Effector memory CD8-positive, alpha-beta T cell (primary cell): Measurements from ENCODE around the gene ATP1B1.
"Not testable (repeated sequence)": the region's sequence is repeated elsewhere in the genome, so short reads cannot be mapped to it uniquely, and the experiment has no call there.

ENCODE experiments used
- ATAC-seq: fragments of 150-1000 bp; cut with Tn5 transposase; replicated peaks from 2 replicates; pipeline ENCODE4 v1.10.0; 2021; ENCODE audit warnings: mild to moderate bottlenecking, moderate library complexity
- DNase-seq, 3 experiments: peaks; one replicate each; pipeline ENCODE4 v3.0.0; 2021
- H3K27ac Mint-ChIP-seq, 2 donors: one replicate each; pipeline ENCODE4 v1.8.0; 2022; ENCODE audit warnings: mild to moderate bottlenecking in 2 of 2, mixed read lengths in 2 of 2, moderate library complexity in 2 of 2
- H3K27me3 Mint-ChIP-seq, 2 donors: one replicate each; pipeline ENCODE4 v1.8.0; 2022; ENCODE audit warnings: mixed read lengths in 2 of 2
- H3K36me3 Mint-ChIP-seq: one replicate; pipeline ENCODE4 v1.8.0; 2022; ENCODE audit warnings: mild to moderate bottlenecking, moderate library complexity, mixed read lengths; ENCODE audit not compliant: insufficient read depth
- H3K4me1 Mint-ChIP-seq, 2 donors: one replicate each; pipeline ENCODE4 v1.8.0; 2022; ENCODE audit warnings: low read depth in 2 of 2, mixed read lengths in 2 of 2
- H3K4me3 Mint-ChIP-seq, 2 donors: one replicate each; pipeline ENCODE4 v1.8.0; 2022; ENCODE audit warnings: mild to moderate bottlenecking in 2 of 2, mixed read lengths in 2 of 2, moderate library complexity in 2 of 2
- H3K9me3 Mint-ChIP-seq, 2 donors: one replicate each; pipeline ENCODE4 v1.8.0; 2022; ENCODE audit warnings: mixed read lengths in 2 of 2

ATP1B1 gene

GRCh38 chr1:169112241-169112640, 5.8 kb downstream of the ATP1B1 start:
- H3K4me3 Mint-ChIP-seq, result no peak overlapping the region
- DNase-seq (no peak), ATAC-seq (no peak)
- peaks cover 7% of the 10 kb centered on the region for H3K36me3 Mint-ChIP-seq
- no peak overlapping the region for H3K27ac Mint-ChIP-seq
- H3K4me1 Mint-ChIP-seq, result peaks cover 28 to 37% of the 10 kb centered on the region in 2 donors
- H3K9me3 Mint-ChIP-seq, result no peaks in the 10 kb centered on the region
- no peaks in the 10 kb centered on the region for H3K27me3 Mint-ChIP-seq

GRCh38 chr1:169113613-169114119, 7.2 kb downstream of the ATP1B1 start:
- Mint-ChIP-seq H3K36me3 (peaks cover 4% of the 10 kb centered on the region), H3K4me3 (no peak overlapping the region), H3K9me3 (no peaks in the 10 kb centered on the region), H3K27me3 (no peaks in the 10 kb centered on the region), H3K4me1 (peaks cover 25% of the 10 kb centered on the region in 2 donors), H3K27ac (no peak overlapping the region)
- ATAC-seq (no peak), DNase-seq (no peak)

GRCh38 chr1:169115891-169116585, 9.5 kb downstream of the ATP1B1 start:
- DNase-seq (no peak), ATAC-seq (peak; percentile 48)
- H3K36me3 Mint-ChIP-seq, result peaks cover 4% of the 10 kb centered on the region
- H3K9me3 Mint-ChIP-seq, result no peaks in the 10 kb centered on the region
- H3K4me3 Mint-ChIP-seq, result peak overlapping the region in 1 of 2 donors; percentile 12
- no peaks in the 10 kb centered on the region for H3K27me3 Mint-ChIP-seq
- peak overlapping the region in 1 of 2 donors; percentile 32 for H3K27ac Mint-ChIP-seq
- peaks cover 5 to 6% of the 10 kb centered on the region in 2 donors for H3K4me1 Mint-ChIP-seq

- Mint-ChIP-seq H3K4me1 (peaks cover 7 to 9% of the 10 kb centered on the region in 2 donors), H3K27me3 (no peaks in the 10 kb centered on the region), H3K4me3 (no peak overlapping the region), H3K27ac (no peak overlapping the region), H3K9me3 (no peaks in the 10 kb centered on the region), H3K36me3 (peaks cover 4% of the 10 kb centered on the region)
- DNase-seq (no peak), ATAC-seq (no peak)
Observed at GRCh38 chr1:169117014-169117413, 10.5 kb downstream of the ATP1B1 start.

GRCh38 chr1:169117599-169117998, 11.1 kb downstream of the ATP1B1 start:
- Mint-ChIP-seq H3K36me3 (peaks cover 4% of the 10 kb centered on the region), H3K9me3 (no peaks in the 10 kb centered on the region)

GRCh38 chr1:169118227-169118626, 11.7 kb downstream of the ATP1B1 start:
- H3K9me3 Mint-ChIP-seq, result no peaks in the 10 kb centered on the region
- DNase-seq (no peak), ATAC-seq (no peak)
- no peaks in the 10 kb centered on the region for H3K27me3 Mint-ChIP-seq
- peaks cover 9 to 11% of the 10 kb centered on the region in 2 donors for H3K4me1 Mint-ChIP-seq
- H3K36me3 Mint-ChIP-seq, result no peaks in the 10 kb centered on the region
- no peak overlapping the region for H3K27ac Mint-ChIP-seq
- H3K4me3 Mint-ChIP-seq, result no peak overlapping the region

More at GRCh38 chr1:169117599-169117998, 11.1 kb downstream of the ATP1B1 start:
- Mint-ChIP-seq H3K4me3 (no peak overlapping the region), H3K27me3 (no peaks in the 10 kb centered on the region), H3K4me1 (peaks cover 9 to 11% of the 10 kb centered on the region in 2 donors), H3K27ac (no peak overlapping the region)
- DNase-seq, result no peak
- ATAC-seq, result no peak

GRCh38 chr1:169119405-169119804, 12.9 kb downstream of the ATP1B1 start:
- Mint-ChIP-seq H3K27me3 (no peaks in the 10 kb centered on the region), H3K9me3 (no peaks in the 10 kb centered on the region), H3K4me3 (no peak overlapping the region), H3K27ac (no peak overlapping the region), H3K4me1 (peaks cover 9 to 11% of the 10 kb centered on the region in 2 donors), H3K36me3 (no peaks in the 10 kb centered on the region)
- DNase-seq, result no peak
- no peak for ATAC-seq

- Mint-ChIP-seq H3K27ac (no peak overlapping the region), H3K4me3 (no peak overlapping the region), H3K27me3 (no peaks in the 10 kb centered on the region), H3K9me3 (no peaks in the 10 kb centered on the region), H3K4me1 (peaks cover 9 to 11% of the 10 kb centered on the region in 2 donors), H3K36me3 (no peaks in the 10 kb centered on the region)
- DNase-seq (no peak), ATAC-seq (no peak)
Observed at GRCh38 chr1:169120066-169120465, 13.6 kb downstream of the ATP1B1 start.

- H3K27ac Mint-ChIP-seq, result no peak overlapping the region
- DNase-seq (no peak), ATAC-seq (no peak)
- peaks cover 6 to 7% of the 10 kb centered on the region in 2 donors for H3K4me1 Mint-ChIP-seq
- H3K4me3 Mint-ChIP-seq, result no peak overlapping the region
- H3K36me3 Mint-ChIP-seq, result peaks cover under 1% of the 10 kb centered on the region
- no peaks in the 10 kb centered on the region for H3K27me3 Mint-ChIP-seq
- H3K9me3 Mint-ChIP-seq, result no peaks in the 10 kb centered on the region
Observed at GRCh38 chr1:169121146-169121923, 14.8 kb downstream of the ATP1B1 start.

GRCh38 chr1:169122976-169123375, 16.5 kb downstream of the ATP1B1 start:
- Mint-ChIP-seq H3K27me3 (no peaks in the 10 kb centered on the region), H3K9me3 (no peaks in the 10 kb centered on the region), H3K36me3 (peaks cover 3% of the 10 kb centered on the region), H3K4me3 (no peak overlapping the region), H3K27ac (no peak overlapping the region), H3K4me1 (peaks cover 5 to 6% of the 10 kb centered on the region in 2 donors)
- no peak for DNase-seq
- no peak for ATAC-seq

- Mint-ChIP-seq H3K27me3 (no peaks in the 10 kb centered on the region), H3K4me1 (peaks cover 5 to 6% of the 10 kb centered on the region in 2 donors), H3K36me3 (peaks cover 7% of the 10 kb centered on the region), H3K27ac (no peak overlapping the region), H3K4me3 (no peak overlapping the region), H3K9me3 (no peaks in the 10 kb centered on the region)
- DNase-seq (no peak), ATAC-seq (no peak)
Observed at GRCh38 chr1:169124459-169124858, 18.0 kb downstream of the ATP1B1 start.

GRCh38 chr1:169125597-169125996, 19.1 kb downstream of the ATP1B1 start:
- not testable (repeated sequence) for H3K27me3 Mint-ChIP-seq, H3K4me3 Mint-ChIP-seq, H3K9me3 Mint-ChIP-seq, DNase-seq, H3K27ac Mint-ChIP-seq, ATAC-seq, H3K4me1 Mint-ChIP-seq
- H3K36me3 Mint-ChIP-seq, result peaks cover 10% of the 10 kb centered on the region

GRCh38 chr1:169126335-169126734, 19.8 kb downstream of the ATP1B1 start:
- no peak for ATAC-seq
- H3K4me3 Mint-ChIP-seq, result no peak overlapping the region
- H3K4me1 Mint-ChIP-seq, result peaks cover 5 to 6% of the 10 kb centered on the region in 2 donors
- H3K36me3 Mint-ChIP-seq, result peaks cover 12% of the 10 kb centered on the region
- H3K27ac Mint-ChIP-seq, result no peak overlapping the region
- no peaks in the 10 kb centered on the region for H3K9me3 Mint-ChIP-seq
- DNase-seq, result no peak
- no peaks in the 10 kb centered on the region for H3K27me3 Mint-ChIP-seq

- Mint-ChIP-seq H3K27me3 (no peaks in the 10 kb centered on the region), H3K9me3 (no peaks in the 10 kb centered on the region), H3K27ac (no peak overlapping the region), H3K36me3 (peaks cover 12% of the 10 kb centered on the region), H3K4me1 (peaks cover 0 to 2% of the 10 kb centered on the region in 2 donors), H3K4me3 (no peak overlapping the region)
- DNase-seq (no peak), ATAC-seq (no peak)
Observed at GRCh38 chr1:169127305-169127704, 20.8 kb downstream of the ATP1B1 start.
